Gastroesophageal sphincter (tissue), 4 donors: Measurements from ENCODE around the gene LHX6. TPM values are rescaled to one million over a fixed set of nuclear protein-coding genes. Genes with fewer than 3 reads are reported as not detected.

ENCODE experiments used
- ATAC-seq: fragments of 150-250 bp; one replicate; pipeline ENCODE4 v1.9.1; 2016; ENCODE audit warnings: mild to moderate bottlenecking, moderate library complexity
- H3K27ac ChIP-seq, 4 donors: fragments of 200-600 bp; sonication (generic) in 3 of 4; 1 replicate in 3 of 4; 2 replicates in 1 of 4; pipeline ENCODE4 v1.5.1; 2016 to 2019
- H3K27me3 ChIP-seq: fragments of 200-600 bp; sonication (generic); one replicate; pipeline ENCODE4 v1.5.1; 2019
- H3K36me3 ChIP-seq, 2 donors: fragments of 200-600 bp; sonication (generic); one replicate each; pipeline ENCODE4 v1.5.1; 2019; ENCODE audit warnings: control low read depth in 1 of 2
- H3K4me1 ChIP-seq, 3 donors: fragments of 200-600 bp; sonication (generic); 1 replicate in 2 of 3; 2 replicates in 1 of 3; pipeline ENCODE4 v1.5.1; 2016 to 2019; ENCODE audit warnings: control low read depth in 2 of 3
- H3K4me3 ChIP-seq, 2 donors: fragments of 200-600 bp; sonication (generic); one replicate each; pipeline ENCODE4 v1.5.1; 2019; ENCODE audit warnings: mild to moderate bottlenecking in 1 of 2, moderate library complexity in 1 of 2
- H3K9me3 ChIP-seq, 3 donors: fragments of 200-600 bp; sonication (generic); one replicate each; pipeline ENCODE4 v1.5.1; 2017 to 2019; ENCODE audit warnings: control low read depth in 2 of 3
- EP300 ChIP-seq: sonication (generic); formaldehyde crosslinking; IDR thresholded peaks from one replicate; pipeline ENCODE4 v1.6.1; 2017; ENCODE audit warnings: antibody characterized with exemption, mild to moderate bottlenecking
- POLR2A ChIP-seq, 2 donors: fragments of 450-650 bp; IDR thresholded peaks; one replicate each; pipeline ENCODE4 v1.6.1; 2017; ENCODE audit warnings: antibody characterized with exemption in 2 of 2, mild to moderate bottlenecking in 2 of 2, moderate library complexity in 1 of 2
- POLR2AphosphoS5 ChIP-seq: sonication (generic); formaldehyde crosslinking; IDR thresholded peaks from one replicate; pipeline ENCODE4 v1.6.1; 2017; ENCODE audit warnings: antibody characterized with exemption
- WGBS, 2 donors: methylation state at CpG; one replicate each; pipeline ENCODE4 v1.1.5; 2018; ENCODE audit warnings: low coverage in 1 of 2; 5-methylcytosine and 5-hydroxymethylcytosine counted together
- total RNA-seq, 4 donors: library from RNA; depleted of rRNA; stranded (reverse); fragments of >200 nt; gene quantifications; one replicate each; pipeline ENCODE4 v1.1.0, GENCODE V29; 2016
- TF ChIP-seq, protein P1 (sequence below), 4 experiments: fragments of 200-600 bp in 2 of 4; fragments of 450-650 bp in 2 of 4; sonication (generic) in 1 of 4; IDR thresholded peaks; one replicate each; pipeline ENCODE4 v1.5.1; 2017 to 2019; ENCODE audit warnings: antibody characterized with exemption in 4 of 4, mild to moderate bottlenecking in 2 of 4, moderate library complexity in 2 of 4

The LHX6 gene
- total RNA-seq, 4 donors from 2014 or later = 1.7 to 13.0 (median 4.9) TPM

DNA sequence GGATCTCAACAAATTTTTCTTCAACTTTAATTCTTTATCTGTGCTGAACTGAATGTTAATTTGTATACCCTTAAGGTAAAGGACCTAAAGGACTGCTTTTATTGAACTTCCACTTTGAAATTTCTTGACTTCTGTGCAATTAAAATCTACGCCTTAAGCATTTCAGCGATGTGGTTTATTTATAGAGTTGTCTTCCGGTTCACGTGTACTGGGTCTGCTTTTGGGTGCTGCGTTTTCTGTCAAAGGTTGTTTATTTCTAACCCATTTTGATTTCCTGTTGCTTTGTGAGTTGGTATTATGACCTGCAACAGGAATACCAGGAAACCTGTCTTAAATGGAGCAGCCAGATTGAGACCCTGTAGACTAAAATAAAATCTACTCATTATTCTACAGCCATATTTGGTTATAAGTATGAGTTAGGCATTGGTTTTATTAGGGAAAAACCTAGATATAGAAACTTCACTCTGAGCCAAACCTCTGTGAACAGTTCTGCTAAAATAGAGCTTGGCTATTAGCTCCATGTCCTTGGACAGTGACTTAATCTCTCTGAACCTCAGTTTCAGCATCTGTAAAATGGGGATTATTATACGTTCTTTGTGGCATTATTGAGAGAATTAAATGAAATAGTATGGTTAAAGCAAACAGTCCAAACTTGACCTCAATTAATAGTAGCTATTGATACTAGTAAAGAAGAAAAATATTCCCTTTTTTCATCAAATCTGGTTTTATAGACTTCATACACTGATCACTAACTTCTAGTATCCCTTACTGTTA, 39.5 kb upstream of the LHX6 start:
- Histone ChIP-seq H3K27ac (no peak overlapping the region), H3K4me3 (no peak overlapping the region), H3K9me3 (no peaks in the 10 kb centered on the region), H3K27me3 (no peaks in the 10 kb centered on the region), H3K4me1 (peaks cover 4 to 30% (median 12%) of the 10 kb centered on the region in 3 donors), H3K36me3 (peaks cover 0 to 18% of the 10 kb centered on the region in 2 donors)
- ATAC-seq = no peak
- WGBS, 2 donors = 87 to 89% methylated on average over 4 to 6 of the region's 6 CpGs
- TF ChIP-seq EP300 (no peak), POLR2AphosphoS5 (no peak), POLR2A (IDR thresholded peaks at IDR 0.05) (no peak)
- TF ChIP-seq, protein P1, sequence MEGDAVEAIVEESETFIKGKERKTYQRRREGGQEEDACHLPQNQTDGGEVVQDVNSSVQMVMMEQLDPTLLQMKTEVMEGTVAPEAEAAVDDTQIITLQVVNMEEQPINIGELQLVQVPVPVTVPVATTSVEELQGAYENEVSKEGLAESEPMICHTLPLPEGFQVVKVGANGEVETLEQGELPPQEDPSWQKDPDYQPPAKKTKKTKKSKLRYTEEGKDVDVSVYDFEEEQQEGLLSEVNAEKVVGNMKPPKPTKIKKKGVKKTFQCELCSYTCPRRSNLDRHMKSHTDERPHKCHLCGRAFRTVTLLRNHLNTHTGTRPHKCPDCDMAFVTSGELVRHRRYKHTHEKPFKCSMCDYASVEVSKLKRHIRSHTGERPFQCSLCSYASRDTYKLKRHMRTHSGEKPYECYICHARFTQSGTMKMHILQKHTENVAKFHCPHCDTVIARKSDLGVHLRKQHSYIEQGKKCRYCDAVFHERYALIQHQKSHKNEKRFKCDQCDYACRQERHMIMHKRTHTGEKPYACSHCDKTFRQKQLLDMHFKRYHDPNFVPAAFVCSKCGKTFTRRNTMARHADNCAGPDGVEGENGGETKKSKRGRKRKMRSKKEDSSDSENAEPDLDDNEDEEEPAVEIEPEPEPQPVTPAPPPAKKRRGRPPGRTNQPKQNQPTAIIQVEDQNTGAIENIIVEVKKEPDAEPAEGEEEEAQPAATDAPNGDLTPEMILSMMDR (IDR thresholded peaks at IDR 0.05) = no peak

DNA sequence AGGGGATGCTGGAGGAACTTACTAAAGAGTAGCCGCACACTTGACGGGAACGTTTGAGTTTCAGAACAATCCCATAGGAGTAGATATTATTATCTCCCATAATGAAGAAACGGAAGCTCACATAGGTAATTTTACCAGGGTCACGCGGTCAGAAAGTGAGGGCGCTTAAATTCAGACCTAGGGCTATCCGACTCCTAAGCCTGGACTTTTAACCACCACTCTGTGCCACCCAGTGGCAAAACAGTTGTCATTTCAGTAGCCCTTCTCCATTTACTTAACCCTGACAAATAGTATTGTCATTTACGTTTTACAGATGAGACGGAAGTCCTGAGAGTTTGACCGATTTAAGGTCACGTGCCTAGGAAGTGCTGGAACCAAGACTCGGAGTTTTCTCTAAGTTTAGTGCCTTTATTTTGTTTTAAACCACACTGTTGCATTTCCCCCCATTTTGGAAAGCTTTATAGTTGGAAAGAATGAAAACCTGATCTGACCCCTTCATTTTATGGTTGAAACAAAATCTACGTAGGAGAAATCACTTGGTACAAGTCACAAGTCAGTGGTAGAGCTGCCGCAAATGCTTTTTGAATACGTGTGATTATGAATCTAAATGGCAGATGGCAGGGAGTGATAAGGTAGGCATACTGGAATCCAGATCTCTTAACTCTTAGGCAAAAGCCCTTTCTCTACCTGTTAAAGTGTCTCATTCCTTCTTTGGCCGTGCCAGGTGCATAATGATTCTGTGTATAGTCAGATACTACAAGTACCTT, 36.6 kb upstream of the LHX6 start:
- H3K9me3 ChIP-seq = no peaks in the 10 kb centered on the region
- peaks cover 8 to 57% (median 28%) of the 10 kb centered on the region in 3 donors for H3K4me1 ChIP-seq
- WGBS, 2 donors = 13 to 29% methylated on average over 9 to 17 of the region's 17 CpGs
- H3K27me3 ChIP-seq = no peaks in the 10 kb centered on the region
- no peak for TF ChIP-seq POLR2A (IDR thresholded peaks at IDR 0.05)
- no peak for TF ChIP-seq EP300
- TF ChIP-seq POLR2AphosphoS5 = no peak
- TF ChIP-seq, protein P1 (IDR thresholded peaks at IDR 0.05) = no peak
- no peak for ATAC-seq
- H3K36me3 ChIP-seq = peaks cover 0 to 17% of the 10 kb centered on the region in 2 donors
- peak overlapping the region; percentile 87 to 97 for H3K4me3 ChIP-seq
- H3K27ac ChIP-seq = peak overlapping the region; percentile 83 to 95 (median 91)

DNA sequence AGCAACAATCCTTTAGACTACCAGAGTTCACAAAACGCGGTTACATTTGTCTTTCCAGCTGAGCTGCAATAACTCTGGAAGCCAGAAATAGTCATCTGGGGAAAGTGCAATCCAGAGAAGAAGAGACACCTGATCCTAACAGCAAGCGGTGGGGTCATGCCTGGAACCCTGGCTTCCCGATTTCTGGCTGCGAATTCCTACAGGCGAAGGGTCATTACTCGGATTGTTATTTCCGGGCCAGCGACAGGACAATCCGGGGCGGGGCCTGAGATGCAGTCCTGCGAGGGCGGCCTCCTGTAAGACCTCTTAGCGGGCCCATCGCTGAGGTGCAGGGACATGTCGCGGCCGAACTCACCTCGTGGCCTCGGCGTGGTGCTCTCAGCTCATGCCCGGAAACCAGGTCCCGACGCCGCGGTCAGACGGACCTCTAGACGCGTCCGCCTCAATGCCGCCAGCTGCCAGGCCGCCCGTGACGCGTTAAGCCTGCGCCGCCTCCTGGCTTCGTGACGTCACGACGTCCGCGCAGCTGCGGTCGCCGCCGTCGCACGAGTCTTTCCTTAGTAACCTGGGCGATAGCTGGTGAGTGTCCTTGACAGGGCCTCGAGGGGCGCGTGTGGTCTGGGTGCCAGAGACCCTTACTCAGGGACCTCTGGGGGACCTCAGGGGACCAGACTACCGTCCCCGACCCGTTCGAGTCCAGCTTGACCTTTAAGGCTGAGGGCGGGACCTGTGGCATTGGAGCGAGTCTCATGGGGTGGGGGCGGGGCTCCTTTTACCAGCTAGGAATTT, 35.8 kb upstream of the LHX6 start, which contains the start of the genes MRRF and RBM18:
TSS of gene MRRF (plus strand) at position 523 of the 789 bp plus-strand sequence. CDS start 6,010 bp downstream, outside the sequence.
TSS of gene RBM18 (minus strand) at position 481 of the 789 bp plus-strand sequence. CDS start 3,348 bp downstream, outside the sequence.
- WGBS, 2 donors = 0% methylated on average over 4 to 8 of the region's 60 CpGs
- TF ChIP-seq, protein P1 (IDR thresholded peaks at IDR 0.05) = peak in 2 of 4 experiments; percentile 8 to 17
- TF ChIP-seq POLR2A (IDR thresholded peaks at IDR 0.05) (peak; percentile 68 to 72), POLR2AphosphoS5 (peak; percentile 91), EP300 (no peak)
- Histone ChIP-seq H3K4me3 (peak within 1 kb of the TSS; percentile 87 to 97), H3K36me3 (peaks cover 0 to 25% of the 10 kb centered on the region in 2 donors), H3K27ac (peak within 1 kb of the TSS; percentile 83 to 95 (median 91)), H3K27me3 (no peaks in the 10 kb centered on the region), H3K4me1 (peaks cover 8 to 57% (median 28%) of the 10 kb centered on the region in 3 donors), H3K9me3 (no peaks in the 10 kb centered on the region)
- peak; percentile 92 for ATAC-seq

DNA sequence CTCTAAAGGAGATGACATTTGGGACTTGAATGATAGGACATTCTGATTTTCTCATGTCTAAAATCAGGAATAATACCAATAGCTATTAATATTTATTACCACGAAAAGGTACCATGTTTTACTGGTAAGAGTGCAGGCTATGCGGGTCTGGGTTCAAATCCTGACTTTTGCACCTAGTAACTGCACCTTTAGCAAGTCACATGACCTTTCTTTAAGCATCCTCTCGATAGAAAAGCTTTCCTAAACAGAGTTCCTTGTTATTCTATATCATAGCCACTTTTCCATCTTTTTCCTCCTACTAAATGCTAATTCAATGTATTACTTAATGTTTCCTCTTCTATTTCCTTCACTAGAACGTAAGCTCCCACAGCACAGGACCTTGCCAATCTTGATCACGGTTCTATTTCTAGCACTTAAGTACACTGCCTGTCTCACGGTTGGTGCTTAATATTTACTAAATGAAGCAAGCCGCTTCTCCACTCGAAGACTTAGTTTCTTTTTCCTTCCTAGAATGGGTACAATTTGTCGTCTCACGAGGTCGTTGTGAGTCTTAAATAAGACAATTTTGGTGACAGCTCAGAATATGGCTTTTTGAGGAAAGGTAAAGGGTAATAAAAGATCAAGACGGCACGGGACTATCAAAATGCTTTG, 35.1 kb upstream of the LHX6 start:
- Histone ChIP-seq H3K4me3 (peak overlapping the region; percentile 87 to 97), H3K27me3 (no peaks in the 10 kb centered on the region), H3K9me3 (no peaks in the 10 kb centered on the region), H3K4me1 (peaks cover 8 to 57% (median 28%) of the 10 kb centered on the region in 3 donors), H3K36me3 (peaks cover 0 to 32% of the 10 kb centered on the region in 2 donors), H3K27ac (peak overlapping the region; percentile 83 to 95 (median 91))
- WGBS, 2 donors = 10 to 19% methylated on average over 8 to 13 of the region's 13 CpGs
- TF ChIP-seq EP300 (no peak), POLR2A (IDR thresholded peaks at IDR 0.05) (no peak), POLR2AphosphoS5 (no peak)
- TF ChIP-seq, protein P1 (IDR thresholded peaks at IDR 0.05) = no peak
- no peak for ATAC-seq
